Hypothalamus (tissue), 51 donors: ENCODE measurements around the gene TBC1D7.
"Not testable (repeated sequence)": the region's sequence is repeated elsewhere in the genome, so short reads cannot be mapped to it uniquely, and the experiment has no call there.

Experiments used
- DNase-seq, 51 donors: peaks; one replicate each; lab custom pipeline; 2025; lab: John Stamatoyannopoulos, UW

Gene TBC1D7

GRCh38 chr6:13326031-13326586 lies 2.2 kb downstream of the TBC1D7 start:
- not testable (repeated sequence) for DNase-seq

- DNase-seq = no peak
Observed at GRCh38 chr6:13319891-13320564, 8.3 kb downstream of the TBC1D7 start.

GRCh38 chr6:13318821-13319220 lies 9.5 kb downstream of the TBC1D7 start:
- no peak for DNase-seq

GRCh38 chr6:13315896-13316295 lies 12.4 kb downstream of the TBC1D7 start:
- DNase-seq = no peak

- no peak for DNase-seq
Observed at GRCh38 chr6:13314806-13315205, 13.5 kb downstream of the TBC1D7 start.

- DNase-seq = no peak
Observed at GRCh38 chr6:13311155-13311554, 17.2 kb downstream of the TBC1D7 start.

GRCh38 chr6:13308332-13308731 lies 20.0 kb downstream of the TBC1D7 start:
- DNase-seq = no peak

GRCh38 chr6:13307508-13307995 lies 20.8 kb downstream of the TBC1D7 start:
- no peak for DNase-seq

- DNase-seq = no peak
Observed at GRCh38 chr6:13305791-13306190, 22.5 kb downstream of the TBC1D7 start.

GRCh38 chr6:13305288-13305687 lies 23.0 kb downstream of the TBC1D7 start:
- DNase-seq = no peak

GRCh38 chr6:13304580-13305260 lies 23.6 kb downstream of the TBC1D7 start:
- DNase-seq = peak in 14 of 51 donors; percentile 10 to 66 (median 26)

- DNase-seq = no peak
Observed at GRCh38 chr6:13304101-13304500, 24.2 kb downstream of the TBC1D7 start.

- peak in 26 of 51 donors; percentile 10 to 56 (median 28) for DNase-seq
Observed at GRCh38 chr6:13303668-13304017, 24.7 kb downstream of the TBC1D7 start.

GRCh38 chr6:13302751-13303667 lies 25.3 kb downstream of the TBC1D7 start:
- DNase-seq = peak in 41 of 51 donors; percentile 12 to 82 (median 49)

GRCh38 chr6:13302291-13302690 lies 26.0 kb downstream of the TBC1D7 start:
- DNase-seq = peak in 37 of 51 donors; percentile 16 to 82 (median 53)

GRCh38 chr6:13300643-13301590 lies 27.4 kb downstream of the TBC1D7 start:
- DNase-seq = no peak

- DNase-seq = no peak
Observed at GRCh38 chr6:13299918-13300317, 28.4 kb downstream of the TBC1D7 start.

GRCh38 chr6:13299403-13299821 lies 28.9 kb downstream of the TBC1D7 start:
- DNase-seq = no peak

- DNase-seq = no peak
Observed at GRCh38 chr6:13298446-13298845, 29.9 kb downstream of the TBC1D7 start.

- DNase-seq = no peak
Observed at GRCh38 chr6:13297391-13297790, 30.9 kb downstream of the TBC1D7 start.
